COLO668 (cell line): ENCODE measurements around the gene PLPP4.
"Not testable (repeated sequence)": the region's sequence is repeated elsewhere in the genome, so short reads cannot be mapped to it uniquely, and the experiment has no call there.

Experiments used
- DNase-seq: peaks from one replicate; lab custom pipeline; 2025; ENCODE audit not compliant: unreplicated experiment; lab: John Stamatoyannopoulos, UW

The PLPP4 gene

DNA sequence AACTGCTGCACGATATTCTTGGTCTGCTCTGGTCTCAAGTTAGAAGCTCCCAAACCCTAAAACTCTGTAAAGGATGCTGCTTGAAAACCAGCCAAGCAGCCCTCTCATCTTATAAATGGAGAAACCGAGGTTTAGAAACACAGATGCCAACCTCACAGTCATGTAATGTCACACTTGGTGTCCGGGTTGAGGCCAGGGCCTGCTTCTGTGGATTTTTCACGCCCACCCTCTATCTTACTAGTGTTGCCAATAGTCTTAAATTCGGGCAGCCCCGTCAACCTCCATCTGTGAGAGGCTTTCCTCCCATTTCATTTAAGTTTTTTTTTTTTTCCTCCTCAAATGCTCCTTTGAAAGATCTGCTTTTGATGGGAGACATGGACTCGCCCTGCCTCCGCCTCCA is 28.9 kb downstream of the PLPP4 start:
- DNase-seq: no peak

DNA sequence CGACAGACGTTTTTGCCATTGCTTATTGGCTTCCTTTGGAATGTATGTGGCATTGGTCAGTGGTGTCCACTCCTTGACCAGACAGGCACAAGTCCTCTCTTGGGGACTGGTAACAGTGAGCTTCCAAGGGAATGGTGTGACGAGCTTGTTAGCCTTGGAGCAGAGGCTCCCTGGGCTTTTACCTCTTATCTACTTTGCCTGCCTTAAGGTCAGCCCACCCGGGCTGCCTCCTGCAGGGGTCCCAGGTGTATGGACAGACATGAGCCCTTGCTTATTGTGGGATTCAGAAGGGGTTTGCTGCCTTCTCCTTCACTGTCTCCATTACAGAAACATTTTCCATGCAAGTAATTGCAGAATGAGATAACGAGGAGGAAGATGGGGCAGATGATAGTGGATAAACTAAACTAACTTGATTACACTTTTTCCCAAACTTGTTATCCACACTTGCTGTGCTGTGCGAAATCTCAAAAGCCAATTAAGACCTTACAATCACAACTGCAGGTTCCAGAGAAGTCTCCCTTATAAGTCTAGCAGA is 29.7 kb downstream of the PLPP4 start:
- no peak for DNase-seq

DNA sequence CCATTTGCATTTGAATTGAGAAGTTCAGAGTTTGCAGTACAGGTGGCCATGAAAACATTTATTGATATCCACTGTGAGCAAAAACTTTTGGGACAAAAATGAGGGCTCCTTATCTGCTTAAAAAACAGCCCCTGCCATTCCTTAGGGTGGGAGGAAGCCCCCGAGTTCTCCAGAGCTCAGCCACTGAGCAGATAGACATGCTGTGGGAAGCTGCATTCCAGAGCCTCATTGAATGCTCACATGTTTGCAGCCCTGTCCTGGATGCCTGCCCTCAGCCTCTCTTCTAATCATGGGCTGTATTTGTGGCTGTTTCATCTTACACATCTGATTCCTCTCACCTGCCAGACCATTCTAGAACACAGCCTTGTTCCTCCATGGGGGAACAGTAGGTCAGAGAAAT is 33.3 kb downstream of the PLPP4 start:
- DNase-seq: no peak

DNA sequence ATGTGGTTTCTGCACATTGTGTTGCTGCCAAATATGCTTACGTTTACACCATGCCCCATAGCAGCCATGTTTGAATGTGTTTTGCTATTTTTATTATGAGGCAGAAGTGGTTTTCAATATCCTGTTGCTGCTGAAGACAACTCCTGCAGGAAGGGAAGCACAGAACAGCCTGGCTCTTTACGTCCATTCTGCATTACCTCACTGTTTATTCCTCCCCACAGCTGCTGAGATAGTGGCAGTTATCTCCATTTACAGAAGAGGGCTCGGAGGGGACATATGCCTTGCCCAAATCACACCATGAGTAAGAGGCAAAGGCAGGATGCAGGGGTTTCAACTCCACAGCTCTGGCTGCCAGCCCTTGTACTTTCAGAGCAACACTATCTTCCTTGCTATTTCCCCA is 35.3 kb downstream of the PLPP4 start:
- no peak for DNase-seq

DNA sequence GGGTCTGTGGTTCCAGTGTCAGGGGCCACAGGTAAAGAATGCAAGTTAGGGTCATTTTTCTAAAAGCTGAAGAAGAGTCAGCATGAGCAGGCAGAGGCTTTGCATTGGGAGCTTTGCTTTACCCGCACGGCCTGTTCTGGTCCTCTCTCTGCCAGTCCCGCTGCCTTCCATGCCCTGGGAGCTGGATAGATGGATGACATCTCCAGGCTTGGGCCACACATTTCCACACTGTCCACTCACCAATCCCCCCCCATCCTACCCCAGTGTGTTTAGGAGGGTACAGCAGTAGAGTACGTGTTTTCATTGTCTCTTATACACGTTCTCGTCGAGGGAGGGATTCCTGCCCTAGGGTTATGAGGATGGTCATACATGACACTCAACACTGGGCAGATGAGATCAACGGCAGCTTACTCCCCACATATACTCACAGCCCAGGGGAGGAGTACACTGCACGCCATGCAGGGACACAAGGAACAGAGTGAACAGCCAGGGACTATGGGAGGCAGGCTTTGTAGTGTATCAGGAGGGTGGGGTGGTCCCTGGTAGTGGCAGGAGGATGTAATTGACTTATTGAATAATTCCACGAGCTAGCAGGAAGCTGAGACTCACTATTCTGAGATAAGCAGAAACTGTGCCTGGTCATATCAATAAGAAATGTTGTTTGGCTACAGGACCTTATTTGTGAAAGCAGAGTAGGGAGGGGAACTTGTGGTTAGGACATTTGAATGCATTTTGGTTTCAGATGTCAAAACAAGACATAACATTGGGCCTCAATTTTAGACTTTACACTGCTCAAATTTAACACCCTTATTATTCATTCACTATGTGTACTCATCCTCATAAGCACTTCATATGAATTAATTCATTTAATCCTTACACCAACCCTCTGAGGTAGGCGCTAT is 36.6 kb downstream of the PLPP4 start:
- DNase-seq: no peak

DNA sequence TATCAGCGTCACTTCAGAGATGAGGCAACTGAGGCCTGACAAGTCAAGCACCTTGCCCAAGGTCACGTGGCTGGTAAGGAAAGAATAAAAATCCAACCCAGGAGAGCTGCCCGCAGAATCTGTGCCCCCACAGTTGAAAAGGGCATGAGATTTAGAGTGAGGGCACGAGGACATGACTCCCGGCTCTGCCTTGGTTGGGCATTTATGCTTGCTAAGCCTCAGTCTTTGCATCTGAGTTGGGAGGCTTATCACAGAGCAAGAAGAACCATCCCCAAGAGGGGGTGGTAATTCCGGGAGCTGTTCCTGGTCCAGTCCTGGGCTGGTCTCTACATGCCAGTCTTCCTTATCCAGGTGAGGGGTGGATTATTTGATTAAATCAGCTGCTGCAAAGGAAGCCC is 37.3 kb downstream of the PLPP4 start:
- DNase-seq: no peak

DNA sequence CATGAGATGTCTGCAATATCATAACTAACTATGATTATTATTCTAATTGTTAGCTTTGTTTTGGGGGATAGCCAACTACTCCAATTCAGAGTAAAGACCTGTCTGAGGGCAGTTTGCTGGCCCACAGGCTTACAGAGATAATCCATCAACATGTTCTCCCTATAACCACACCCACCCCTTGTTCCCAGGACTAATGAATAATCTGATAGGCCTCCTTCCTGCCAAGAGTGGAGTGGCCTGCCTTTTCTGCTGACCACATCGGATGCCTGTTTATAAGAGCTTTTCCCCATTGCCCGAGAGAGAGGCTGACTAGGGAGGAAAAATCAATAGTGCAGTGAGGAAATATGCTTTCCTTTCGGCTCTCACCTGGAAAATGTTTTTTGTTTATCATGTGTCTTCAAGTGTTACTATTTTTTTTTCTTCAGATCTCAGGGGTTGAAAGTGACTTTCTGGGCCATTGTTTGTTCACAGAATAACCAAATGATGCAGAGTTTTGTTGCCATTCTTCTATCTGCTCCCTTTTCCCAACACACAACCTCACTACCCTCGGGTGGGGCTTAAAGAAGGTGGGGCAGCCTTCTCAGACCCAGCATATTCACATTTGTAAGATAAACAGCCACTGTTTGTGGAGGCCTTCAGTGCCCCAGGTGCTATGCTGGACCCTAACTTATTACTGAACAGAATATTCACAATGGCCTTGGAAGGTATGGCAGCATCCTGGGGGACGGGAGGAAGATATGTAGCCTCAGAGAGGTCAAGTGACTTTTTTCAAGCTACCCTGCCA is 38.4 kb downstream of the PLPP4 start:
- DNase-seq: no peak

DNA sequence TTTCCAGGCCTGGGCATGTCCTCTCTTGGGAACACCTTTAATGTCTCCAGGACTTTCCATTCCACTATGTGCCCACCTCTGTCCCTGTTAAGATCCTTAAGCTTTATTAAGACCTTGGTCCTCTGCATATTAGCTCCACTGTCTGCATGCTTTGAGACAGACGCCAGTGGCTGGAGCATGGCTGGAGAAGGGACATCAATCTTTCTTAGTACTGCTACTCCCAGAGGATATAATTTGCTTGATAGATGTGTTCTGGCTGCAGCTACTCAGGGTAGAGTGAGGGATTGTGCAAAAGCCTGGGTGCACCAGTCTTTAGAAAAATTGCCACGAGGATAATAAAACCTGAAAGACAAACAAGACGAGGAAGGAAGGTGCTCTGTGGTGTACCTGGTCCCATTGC is 42.9 kb downstream of the PLPP4 start:
- no peak for DNase-seq

DNA sequence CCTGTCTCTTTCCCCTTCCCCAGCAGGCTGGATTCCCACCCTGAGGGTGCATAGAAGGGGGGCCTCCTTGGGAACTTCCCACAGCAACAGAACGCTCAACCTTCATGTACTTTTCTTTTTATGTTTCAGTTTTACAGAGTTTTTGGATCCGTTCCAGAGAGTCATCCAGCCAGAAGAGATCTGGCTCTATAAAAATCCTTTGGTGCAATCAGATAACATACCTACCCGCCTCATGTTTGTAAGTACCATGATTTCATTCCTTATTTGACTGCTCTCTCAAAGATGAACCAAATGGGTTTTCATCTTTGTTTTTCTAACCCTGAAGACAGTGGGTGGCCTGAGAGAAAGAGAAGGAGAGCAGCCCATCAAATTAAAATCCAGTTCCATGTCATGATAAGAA is 46.7 kb downstream of the PLPP4 start:
- no peak for DNase-seq

DNA sequence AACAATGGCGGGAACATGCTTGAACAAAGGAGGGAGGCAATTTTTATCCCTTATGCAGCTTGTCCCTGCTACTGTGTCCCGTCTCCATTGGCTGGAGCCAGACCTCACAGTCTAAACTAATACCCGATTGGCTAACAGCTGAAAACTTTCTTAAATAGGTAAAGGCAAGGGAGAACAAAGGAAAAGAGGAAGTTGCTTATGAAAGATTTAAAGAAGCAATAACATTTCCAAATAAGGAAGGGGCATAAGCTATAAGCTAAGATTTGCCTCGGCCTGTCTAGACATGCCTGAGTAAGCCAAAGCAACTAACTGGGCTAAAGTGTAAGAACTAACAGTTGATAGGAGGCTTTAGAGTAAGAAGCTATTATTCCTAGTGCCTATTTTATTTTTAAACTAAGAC is 47.2 kb downstream of the PLPP4 start:
- DNase-seq: not testable (repeated sequence)

DNA sequence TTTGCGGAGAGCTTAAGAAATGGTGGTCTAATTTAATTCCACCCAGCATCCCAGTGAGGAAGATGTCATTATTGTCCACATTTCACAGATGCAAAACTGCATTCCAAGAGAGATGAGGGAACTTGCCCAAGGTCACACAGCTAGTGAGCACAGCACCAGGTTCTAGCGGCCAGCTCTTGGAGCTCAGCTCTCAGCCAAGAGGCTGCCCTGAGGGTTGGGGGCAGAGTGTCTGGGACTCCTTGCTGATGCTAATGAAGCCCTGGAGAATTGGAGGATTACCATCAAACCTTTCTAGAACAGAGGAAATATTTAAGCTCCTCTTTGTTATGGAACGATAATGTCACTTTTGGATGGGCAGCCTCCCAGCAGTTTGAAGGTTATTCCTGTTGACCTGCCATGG is 48.0 kb downstream of the PLPP4 start:
- DNase-seq: no peak

DNA sequence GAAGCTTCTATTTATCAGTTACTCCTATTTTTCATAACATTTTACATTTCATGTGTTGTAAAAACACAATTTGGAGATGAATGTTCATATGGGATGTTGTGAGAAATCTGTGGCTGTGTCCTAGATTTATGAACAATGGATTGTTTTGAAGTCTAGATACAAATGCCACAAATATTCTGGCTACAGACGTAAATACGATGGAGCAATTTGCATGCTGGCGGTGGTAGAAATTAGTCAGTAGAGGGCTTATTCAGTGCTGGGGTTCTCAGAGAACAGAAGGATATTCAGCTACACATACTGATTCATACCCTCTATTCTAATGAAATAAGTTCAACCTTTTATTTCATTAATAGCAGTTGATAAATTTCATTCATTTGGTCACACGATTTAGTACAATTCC is 48.8 kb downstream of the PLPP4 start:
- DNase-seq: no peak

DNA sequence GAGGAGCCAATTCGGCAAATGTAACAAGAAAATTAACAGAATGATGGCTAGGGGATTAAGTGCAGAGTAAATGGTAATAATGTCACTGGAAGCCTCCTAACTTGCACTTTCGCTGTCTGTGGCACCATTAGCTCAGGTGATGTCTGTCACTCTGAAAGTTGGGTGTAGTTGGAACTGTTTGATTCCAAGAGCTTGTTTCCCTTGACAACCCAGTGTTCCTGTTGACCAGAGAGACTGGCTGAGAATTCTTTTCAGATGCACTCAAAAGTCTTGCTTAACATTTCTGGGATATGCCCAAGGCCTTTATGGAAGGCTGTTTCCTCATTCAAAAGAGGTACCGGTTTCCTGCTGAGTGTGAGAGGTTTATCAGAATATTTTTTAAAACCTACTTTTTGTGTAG is 49.6 kb downstream of the PLPP4 start:
- no peak for DNase-seq

DNA sequence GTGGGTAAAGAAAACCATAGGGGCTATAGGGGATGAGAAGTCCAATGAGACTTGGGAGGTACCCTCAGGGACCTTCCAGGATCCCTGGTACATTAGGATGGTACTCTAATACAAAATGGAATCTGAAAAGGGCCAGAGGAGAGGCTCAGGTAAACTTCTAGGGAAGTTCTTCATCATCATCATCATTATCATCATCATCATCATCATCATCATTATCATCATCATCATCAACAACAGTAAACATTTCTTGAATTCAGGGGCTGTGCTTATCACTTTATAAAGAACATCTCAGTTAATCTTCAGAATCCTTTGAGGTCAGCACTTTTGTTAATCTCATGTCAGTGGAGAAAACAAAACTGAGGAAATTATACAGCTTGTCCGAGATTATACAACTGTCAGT is 50.1 kb downstream of the PLPP4 start:
- DNase-seq: no peak

DNA sequence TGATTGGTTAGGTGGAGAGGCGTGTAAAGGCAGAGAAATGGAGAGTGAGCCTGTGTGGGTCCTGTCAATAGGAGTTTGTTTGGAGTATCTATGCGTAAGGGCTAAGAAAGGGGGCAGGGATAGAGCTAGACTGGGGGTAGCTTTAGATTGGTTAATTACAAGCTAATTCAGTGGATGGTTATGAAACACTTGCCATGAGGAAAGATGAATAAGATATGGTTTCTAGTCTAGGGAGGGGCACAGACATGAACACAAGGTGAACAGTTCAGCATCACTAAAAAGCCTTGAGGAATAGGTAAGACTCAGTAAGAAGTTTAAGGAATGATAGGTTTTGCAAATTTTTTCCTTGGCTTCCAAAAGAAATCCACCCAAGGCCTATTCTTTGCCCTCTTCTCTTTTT is 50.6 kb downstream of the PLPP4 start:
- DNase-seq: no peak

DNA sequence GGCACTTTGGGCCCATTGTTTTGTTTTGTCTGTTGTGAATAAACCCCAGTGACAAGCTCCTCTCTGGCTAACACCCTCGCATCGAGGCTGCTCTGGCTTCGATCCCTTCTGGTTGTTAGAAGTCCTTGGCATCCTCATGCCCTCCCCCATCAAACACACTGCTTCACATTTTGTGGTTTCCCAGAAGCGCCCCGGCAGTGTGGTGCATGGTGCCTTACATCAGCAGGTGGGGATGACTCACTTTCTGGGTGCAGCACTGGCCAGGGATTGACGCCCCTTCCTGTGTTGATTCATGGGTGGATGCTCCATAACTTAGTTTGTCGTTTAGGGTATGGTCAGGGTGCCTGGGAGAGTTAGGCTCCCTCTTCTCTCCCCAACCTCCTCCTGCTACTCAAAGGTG is 51.4 kb downstream of the PLPP4 start:
- no peak for DNase-seq

DNA sequence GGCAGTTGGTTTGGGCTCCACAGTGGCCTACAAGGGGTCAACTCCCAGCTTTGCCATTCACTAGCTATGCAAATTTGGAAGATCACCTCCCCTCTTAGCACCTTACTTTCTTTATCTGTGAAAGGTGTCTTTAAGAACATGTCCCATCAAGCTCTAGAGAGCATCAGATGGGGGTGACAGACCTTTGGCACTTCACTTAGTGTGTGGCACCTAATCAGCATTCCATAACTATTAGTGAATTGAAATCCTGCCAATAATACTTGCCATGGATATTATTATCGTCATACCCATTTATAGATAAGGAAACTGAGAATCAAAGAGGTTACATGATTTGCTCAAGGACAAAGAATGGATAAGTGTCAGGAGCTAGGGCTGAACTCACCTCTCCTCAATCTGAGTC is 51.9 kb downstream of the PLPP4 start:
- no peak for DNase-seq

DNA sequence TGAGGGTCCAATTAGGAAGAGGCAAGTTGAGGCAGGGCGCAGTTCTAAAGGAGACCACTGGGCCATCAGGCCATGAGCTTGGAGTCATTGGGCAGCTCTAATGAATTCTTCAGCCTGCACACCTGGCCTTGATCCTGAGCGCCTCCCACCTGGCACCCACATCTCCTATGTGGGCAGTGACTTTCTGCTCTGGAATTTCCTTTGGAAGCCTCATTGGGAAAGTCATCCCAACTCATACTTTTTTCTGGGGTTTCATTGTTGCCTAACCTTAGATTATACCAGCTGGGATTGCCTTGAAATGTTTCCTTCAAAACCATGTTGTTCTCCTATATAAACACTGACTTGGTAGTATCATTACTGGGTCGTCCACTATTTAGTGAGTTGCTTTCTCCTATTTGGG is 54.1 kb downstream of the PLPP4 start:
- no peak for DNase-seq

DNA sequence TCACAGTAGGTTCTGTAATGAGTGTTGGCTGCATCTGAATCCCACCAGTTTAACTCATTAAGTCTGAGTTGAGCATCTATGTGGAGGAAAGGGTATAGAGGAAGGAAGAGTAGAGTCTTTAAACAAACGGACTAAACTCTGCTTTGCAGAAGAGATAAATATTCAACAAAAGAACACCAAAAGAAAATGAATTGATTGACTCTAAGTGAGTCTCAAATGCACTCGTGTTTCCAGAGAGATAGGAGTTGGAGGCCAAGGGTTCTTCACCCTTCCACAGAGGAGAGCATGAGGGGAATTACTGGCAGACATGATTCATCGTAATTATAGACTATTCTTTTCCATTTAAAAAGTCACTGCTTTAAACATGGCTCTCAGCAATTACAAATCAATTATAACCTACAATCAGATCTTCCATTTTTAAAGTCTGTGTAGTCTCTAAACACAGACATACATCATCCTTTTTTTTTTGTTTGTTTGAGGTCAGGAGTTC is 56.3 kb downstream of the PLPP4 start:
- no peak for DNase-seq

DNA sequence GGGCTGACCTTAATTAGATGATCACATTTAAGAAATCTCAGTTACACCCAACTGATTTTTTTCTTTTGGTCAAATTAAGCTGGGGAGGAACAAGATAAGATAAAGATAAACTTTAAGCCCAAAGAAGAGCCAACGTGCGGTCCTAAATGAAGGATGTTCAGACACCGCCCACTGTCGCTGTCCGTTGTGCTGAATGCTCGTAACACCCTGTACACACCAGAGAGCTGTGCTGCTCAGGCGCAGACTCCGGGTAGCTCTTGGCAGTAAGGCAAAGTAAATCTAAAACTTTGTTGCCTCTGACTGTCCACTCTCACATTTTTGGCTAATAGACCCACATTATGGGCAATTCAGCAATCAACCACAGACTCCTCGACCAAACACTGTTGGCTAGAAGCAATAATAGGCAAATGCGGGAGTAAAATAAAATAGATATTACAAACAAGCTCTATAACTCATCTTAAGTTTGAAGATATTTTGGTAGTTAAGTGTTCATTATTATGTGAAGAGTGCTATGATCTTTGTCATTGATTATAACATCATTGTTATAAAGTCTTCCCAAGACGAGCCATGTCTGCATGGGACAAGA is 57.1 kb downstream of the PLPP4 start:
- no peak for DNase-seq

DNA sequence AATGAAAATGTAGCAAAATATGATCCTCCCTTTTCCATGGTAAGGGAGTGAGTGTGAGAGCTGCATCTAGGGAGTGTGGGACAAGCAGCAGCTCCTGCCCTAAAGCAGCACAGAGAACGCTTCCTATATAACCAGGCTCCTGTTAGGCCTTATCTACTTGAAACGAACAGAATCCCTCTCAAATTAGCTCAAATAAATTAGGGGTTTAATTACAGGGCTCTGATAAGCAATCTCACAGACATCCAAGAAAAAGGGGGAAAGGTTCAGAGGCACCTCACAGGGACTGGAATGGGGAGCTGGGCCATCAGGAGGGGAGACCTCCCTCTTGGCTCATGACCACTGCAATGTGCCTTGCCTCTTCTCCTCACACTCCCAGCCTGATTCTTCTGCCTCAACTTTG is 57.9 kb downstream of the PLPP4 start:
- DNase-seq: no peak

DNA sequence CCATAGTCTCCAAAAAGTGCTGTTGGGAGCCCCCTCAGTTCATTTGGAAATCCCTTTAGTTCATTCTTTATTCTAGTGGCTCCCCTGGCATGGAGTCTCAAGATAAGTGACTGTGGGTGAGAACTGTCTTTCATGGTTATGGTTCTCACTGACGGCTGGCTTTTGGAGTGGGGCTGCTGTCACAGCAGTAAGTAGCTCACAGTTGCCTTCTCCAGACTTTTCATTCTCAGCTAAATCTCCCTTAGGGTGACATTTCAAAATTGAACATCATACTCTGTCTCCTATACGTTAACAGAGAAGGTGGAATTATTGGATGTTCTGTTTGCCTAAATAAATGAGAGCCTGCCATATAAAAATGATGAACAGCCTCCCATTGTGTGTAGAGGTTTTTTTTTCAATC is 58.7 kb downstream of the PLPP4 start:
- DNase-seq: no peak
